ENCODE results near the gene CTNNA2. TPM values are rescaled to one million over a fixed set of nuclear protein-coding genes. Genes with fewer than 3 reads are reported as not detected.

The CTNNA2 gene
- polyA plus RNA-seq, 1 of the 3 experiments (the other 2 are of a cell fraction) = 0.30 TPM

- H3F3A ChIP-seq (replicated peaks; ENCODE audit: insufficient read depth) = no peaks in the 10 kb centered on the region
- CTCF ChIA-PET = interaction anchor here (1.0 to 1.7 kb wide), 3 partner anchors 11 to 174 kb away, joined by 3 to 5 read pairs (median 5); no protein-coding TSS in a partner anchor
- H3K9me2 ChIP-seq = no peaks in the 10 kb centered on the region
- H3K4me1 ChIP-seq (ENCODE audit: control insufficient read depth in 1 of 2, insufficient read depth in 2 of 2, low read depth in 1 of 2, low read length in 1 of 2) = no peaks in the 10 kb centered on the region
- no peaks in the 10 kb centered on the region for H3K36me3 ChIP-seq (replicated peaks in 1 of 2; ENCODE audit: control insufficient read depth in 1 of 2, insufficient read depth in 2 of 2, low read length in 1 of 2)
- TF ChIP-seq YY1 (IDR thresholded peaks at IDR 0.05; ENCODE audit: low read depth) = no peak
- no peak for TF ChIP-seq POLR2AphosphoS5 (IDR thresholded peaks at IDR 0.05; ENCODE audit: low read depth, low read length)
- no peak for TF ChIP-seq ELF1 (IDR thresholded peaks at IDR 0.05)
- TF ChIP-seq, protein P1, sequence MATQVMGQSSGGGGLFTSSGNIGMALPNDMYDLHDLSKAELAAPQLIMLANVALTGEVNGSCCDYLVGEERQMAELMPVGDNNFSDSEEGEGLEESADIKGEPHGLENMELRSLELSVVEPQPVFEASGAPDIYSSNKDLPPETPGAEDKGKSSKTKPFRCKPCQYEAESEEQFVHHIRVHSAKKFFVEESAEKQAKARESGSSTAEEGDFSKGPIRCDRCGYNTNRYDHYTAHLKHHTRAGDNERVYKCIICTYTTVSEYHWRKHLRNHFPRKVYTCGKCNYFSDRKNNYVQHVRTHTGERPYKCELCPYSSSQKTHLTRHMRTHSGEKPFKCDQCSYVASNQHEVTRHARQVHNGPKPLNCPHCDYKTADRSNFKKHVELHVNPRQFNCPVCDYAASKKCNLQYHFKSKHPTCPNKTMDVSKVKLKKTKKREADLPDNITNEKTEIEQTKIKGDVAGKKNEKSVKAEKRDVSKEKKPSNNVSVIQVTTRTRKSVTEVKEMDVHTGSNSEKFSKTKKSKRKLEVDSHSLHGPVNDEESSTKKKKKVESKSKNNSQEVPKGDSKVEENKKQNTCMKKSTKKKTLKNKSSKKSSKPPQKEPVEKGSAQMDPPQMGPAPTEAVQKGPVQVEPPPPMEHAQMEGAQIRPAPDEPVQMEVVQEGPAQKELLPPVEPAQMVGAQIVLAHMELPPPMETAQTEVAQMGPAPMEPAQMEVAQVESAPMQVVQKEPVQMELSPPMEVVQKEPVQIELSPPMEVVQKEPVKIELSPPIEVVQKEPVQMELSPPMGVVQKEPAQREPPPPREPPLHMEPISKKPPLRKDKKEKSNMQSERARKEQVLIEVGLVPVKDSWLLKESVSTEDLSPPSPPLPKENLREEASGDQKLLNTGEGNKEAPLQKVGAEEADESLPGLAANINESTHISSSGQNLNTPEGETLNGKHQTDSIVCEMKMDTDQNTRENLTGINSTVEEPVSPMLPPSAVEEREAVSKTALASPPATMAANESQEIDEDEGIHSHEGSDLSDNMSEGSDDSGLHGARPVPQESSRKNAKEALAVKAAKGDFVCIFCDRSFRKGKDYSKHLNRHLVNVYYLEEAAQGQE (IDR thresholded peaks at IDR 0.05; ENCODE audit: low read depth, low read length) = no peak
- TF ChIP-seq SMC3 (IDR thresholded peaks at IDR 0.05; ENCODE audit: low read depth, low read length) = no peak
- TF ChIP-seq GABPA (IDR thresholded peaks at IDR 0.05; ENCODE audit: low read depth) = no peak
- TF ChIP-seq, protein P2, sequence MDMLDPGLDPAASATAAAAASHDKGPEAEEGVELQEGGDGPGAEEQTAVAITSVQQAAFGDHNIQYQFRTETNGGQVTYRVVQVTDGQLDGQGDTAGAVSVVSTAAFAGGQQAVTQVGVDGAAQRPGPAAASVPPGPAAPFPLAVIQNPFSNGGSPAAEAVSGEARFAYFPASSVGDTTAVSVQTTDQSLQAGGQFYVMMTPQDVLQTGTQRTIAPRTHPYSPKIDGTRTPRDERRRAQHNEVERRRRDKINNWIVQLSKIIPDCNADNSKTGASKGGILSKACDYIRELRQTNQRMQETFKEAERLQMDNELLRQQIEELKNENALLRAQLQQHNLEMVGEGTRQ (IDR thresholded peaks at IDR 0.05; ENCODE audit: borderline replicate concordance, low read depth, low read length) = no peak
- TF ChIP-seq NFIC (IDR thresholded peaks at IDR 0.05; ENCODE audit: borderline replicate concordance) = no peak
- TF ChIP-seq SIN3A (IDR thresholded peaks at IDR 0.05; ENCODE audit: borderline replicate concordance, low read depth, low read length) = no peak
- no peak for TF ChIP-seq ZBTB33 (IDR thresholded peaks at IDR 0.05; ENCODE audit: borderline replicate concordance, low read depth)
- TF ChIP-seq, protein P3, sequence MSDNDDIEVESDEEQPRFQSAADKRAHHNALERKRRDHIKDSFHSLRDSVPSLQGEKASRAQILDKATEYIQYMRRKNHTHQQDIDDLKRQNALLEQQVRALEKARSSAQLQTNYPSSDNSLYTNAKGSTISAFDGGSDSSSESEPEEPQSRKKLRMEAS (IDR thresholded peaks at IDR 0.05; ENCODE audit: low read depth) = no peak
- TF ChIP-seq PBX3 (IDR thresholded peaks at IDR 0.05) = no peak
- TF ChIP-seq JUND (IDR thresholded peaks at IDR 0.05) = no peak
- no peak for TF ChIP-seq FOXM1 (IDR thresholded peaks at IDR 0.05; ENCODE audit: low read depth)
- no peak for TF ChIP-seq MXI1 (IDR thresholded peaks at IDR 0.05; ENCODE audit: low read depth, low read length)
- no peak for TF ChIP-seq RCOR1 (IDR thresholded peaks at IDR 0.05; ENCODE audit: low read length)
- no peak for TF ChIP-seq FOXJ3 (CRISPR knock-in tag; IDR thresholded peaks at IDR 0.05)
- no peak overlapping the region for H2AFZ ChIP-seq (ENCODE audit: low read depth)
- no peaks in the 10 kb centered on the region for H4K20me1 ChIP-seq (ENCODE audit: insufficient read depth)
- WGBS (ENCODE audit: low lambda C conversion rate) = 32% methylated on average over 4 of the region's 4 CpGs
- no peak overlapping the region for H3K27ac ChIP-seq (ENCODE audit: low read depth in 2 of 2, low read length in 1 of 2)
- no peaks in the 10 kb centered on the region for H3K9me3 ChIP-seq
- H3K9ac ChIP-seq = no peak overlapping the region
- no peaks in the 10 kb centered on the region for H3K27me3 ChIP-seq (ENCODE audit: insufficient read depth)
- no peaks in the 10 kb centered on the region for H3K79me2 ChIP-seq (ENCODE audit: insufficient read depth)
- no peak for DNase-seq
- POLR2A ChIA-PET = no interaction called here
- H3K4me3 ChIP-seq (ENCODE audit: low read depth in 2 of 2, low read length in 1 of 2) = no peak overlapping the region
- no peak overlapping the region for H3K4me2 ChIP-seq
These were observed 386.3 kb downstream of the CTNNA2 start for GRCh38 chr2:79899196-79899595.

All from SK-N-SH (cell line).